Mesenchymal stem cell (in vitro differentiated cells and primary cell): ENCODE data around the gene OTOS.
A peak's percentile ranks its signal among the peaks of the same experiment; 100 is the strongest.

ENCODE experiments used
- DNase-seq: peaks from one replicate; pipeline ENCODE4 v3.0.0-alpha.2; 2013
- H2AFZ ChIP-seq: one replicate; pipeline ENCODE4 v1.6.1; 2013; ENCODE audit warnings: low read depth, mild to moderate bottlenecking, control low read depth, inconsistent platforms, low read length, moderate library complexity
- H2AK5ac ChIP-seq: 2 replicates; pipeline ENCODE4 v1.6.1; 2013; ENCODE audit warnings: low read length, moderate library complexity, mild to moderate bottlenecking, inconsistent platforms; ENCODE audit not compliant: severe bottlenecking
- H2BK120ac ChIP-seq: one replicate; pipeline ENCODE4 v1.6.1; 2013; ENCODE audit warnings: low read depth, mild to moderate bottlenecking, inconsistent platforms, low read length, moderate library complexity
- H2BK12ac ChIP-seq, 2 experiments: one replicate each; pipeline ENCODE4 v1.6.1; 2013; ENCODE audit warnings: inconsistent platforms in 2 of 2, low read length in 2 of 2, mild to moderate bottlenecking in 2 of 2, moderate library complexity in 2 of 2, control low read depth in 1 of 2
- H2BK15ac ChIP-seq: one replicate; pipeline ENCODE4 v1.6.1; 2013; ENCODE audit warnings: mild to moderate bottlenecking, low read depth, inconsistent platforms; ENCODE audit not compliant: poor library complexity, severe bottlenecking
- H2BK5ac ChIP-seq: 2 replicates; pipeline ENCODE4 v1.6.1; 2013; ENCODE audit warnings: low read depth, mild to moderate bottlenecking, low read length, control low read depth, inconsistent platforms; ENCODE audit not compliant: poor library complexity, severe bottlenecking
- H3K14ac ChIP-seq, 2 experiments: one replicate each; pipeline ENCODE4 v1.6.1; 2013; ENCODE audit warnings: inconsistent platforms in 2 of 2, low read length in 2 of 2, control low read depth in 1 of 2, mild to moderate bottlenecking in 1 of 2, moderate library complexity in 1 of 2
- H3K18ac ChIP-seq, 2 experiments: one replicate each; pipeline ENCODE4 v1.6.1; 2013; ENCODE audit warnings: inconsistent platforms in 2 of 2, low read length in 2 of 2, control low read depth in 1 of 2, low read depth in 1 of 2, mild to moderate bottlenecking in 1 of 2
- H3K23ac ChIP-seq, 2 experiments: one replicate each; pipeline ENCODE4 v1.6.1; 2013; ENCODE audit warnings: inconsistent platforms in 2 of 2, low read length in 2 of 2, mild to moderate bottlenecking in 2 of 2, moderate library complexity in 2 of 2, control low read depth in 1 of 2
- H3K27ac ChIP-seq: 2 replicates; pipeline ENCODE4 v1.5.1; 2013; ENCODE audit warnings: mild to moderate bottlenecking, moderate library complexity, low read length, control low read depth, inconsistent platforms; ENCODE audit not compliant: poor library complexity, severe bottlenecking
- H3K27me3 ChIP-seq, 2 experiments: 2 replicates each; pipeline versions ENCODE4 v1.6.1 to v1.7.0; 2013; ENCODE audit warnings: low read length in 2 of 2, mild to moderate bottlenecking in 2 of 2, moderate library complexity in 2 of 2, control low read depth in 1 of 2, inconsistent platforms in 1 of 2; ENCODE audit not compliant: control insufficient read depth in 1 of 2, insufficient read depth in 1 of 2
- H3K36me3 ChIP-seq, 2 experiments: 2 replicates each; pipeline versions ENCODE4 v1.6.1 to v1.7.0; 2013; ENCODE audit warnings: low read length in 2 of 2, control low read depth in 1 of 2, inconsistent platforms in 1 of 2, low read depth in 1 of 2, mild to moderate bottlenecking in 1 of 2; ENCODE audit not compliant: insufficient read depth in 2 of 2, control insufficient read depth in 1 of 2
- H3K4ac ChIP-seq, 2 experiments: one replicate each; pipeline ENCODE4 v1.6.1; 2013; ENCODE audit warnings: inconsistent platforms in 2 of 2, low read length in 2 of 2, mild to moderate bottlenecking in 2 of 2, moderate library complexity in 2 of 2, control low read depth in 1 of 2, low read depth in 1 of 2
- H3K4me1 ChIP-seq: 2 replicates; pipeline ENCODE4 v1.6.1; 2013; ENCODE audit warnings: low read depth, low read length, control low read depth; ENCODE audit not compliant: control insufficient read depth, insufficient read depth
- H3K4me2 ChIP-seq: 2 replicates; pipeline ENCODE4 v1.6.1; 2013; ENCODE audit warnings: low read length, mild to moderate bottlenecking, inconsistent platforms; ENCODE audit not compliant: poor library complexity, severe bottlenecking
- H3K4me3 ChIP-seq, 2 experiments: 2 replicates each; pipeline versions ENCODE4 v1.5.1 to v1.7.0; 2013; ENCODE audit warnings: low read length in 2 of 2, mild to moderate bottlenecking in 2 of 2, control low read depth in 1 of 2, low read depth in 1 of 2; ENCODE audit not compliant: insufficient read depth in 1 of 2
- H3K79me1 ChIP-seq: replicated peaks from 2 replicates; pipeline ENCODE4 v1.6.1; 2013; ENCODE audit warnings: mild to moderate bottlenecking, control low read depth, low read length, inconsistent platforms; ENCODE audit not compliant: poor library complexity, severe bottlenecking
- H3K9ac ChIP-seq: 2 replicates; pipeline ENCODE4 v1.7.0; 2013; ENCODE audit warnings: mild to moderate bottlenecking, low read length, moderate library complexity
- H3K9me3 ChIP-seq: 2 replicates; pipeline ENCODE4 v1.7.0; 2013; ENCODE audit warnings: mild to moderate bottlenecking, low read length; ENCODE audit not compliant: control insufficient read depth
- H4K8ac ChIP-seq: one replicate; pipeline ENCODE4 v1.6.1; 2013; ENCODE audit warnings: inconsistent platforms, mild to moderate bottlenecking, low read length, moderate library complexity
- H4K91ac ChIP-seq: one replicate; pipeline ENCODE4 v1.6.1; 2013; ENCODE audit warnings: mild to moderate bottlenecking, low read length, inconsistent platforms
- WGBS: methylation state at CpG from one replicate; pipeline ENCODE4 v1.1.7; 2013; ENCODE audit warnings: mixed read lengths; 5-methylcytosine and 5-hydroxymethylcytosine counted together

OTOS gene

GRCh38 chr2:240136671-240137292 is 3.7 kb downstream of the OTOS start:
- Histone ChIP-seq H3K27ac (no peak overlapping the region), H2BK12ac (no peak overlapping the region), H3K36me3 (peaks cover 20 to 22% of the 10 kb centered on the region in 2 experiments), H3K79me1 (peaks cover 18% of the 10 kb centered on the region), H3K9ac (peak overlapping the region; percentile 97), H3K18ac (peak overlapping the region; percentile 38 to 54), H3K4me2 (peak overlapping the region; percentile 80), H3K23ac (no peak overlapping the region), H2BK120ac (no peak overlapping the region), H3K9me3 (no peaks in the 10 kb centered on the region), H2AK5ac (no peak overlapping the region), H3K4ac (peak overlapping the region; percentile 19 to 60), H4K91ac (peak overlapping the region; percentile 6), H4K8ac (peak overlapping the region; percentile 88), H2BK15ac (no peak overlapping the region), H3K14ac (no peak overlapping the region), H2AFZ (peak overlapping the region; percentile 68), H3K27me3 (peaks cover 14 to 22% of the 10 kb centered on the region in 2 experiments), H3K4me1 (peaks cover 18% of the 10 kb centered on the region), H2BK5ac (no peak overlapping the region), H3K4me3 (peak overlapping the region; percentile 90 to 97)
- DNase-seq = no peak
- 52% methylated on average over 36 of the region's 36 CpGs for WGBS

- H3K23ac ChIP-seq = peak within 1 kb of the TSS in 1 of 2 experiments; percentile 53
- no peak within 1 kb of the TSS for H3K27ac ChIP-seq
- WGBS = under 1% methylated on average over 79 of the region's 79 CpGs
- peak within 1 kb of the TSS in 1 of 2 experiments; percentile 44 for H3K14ac ChIP-seq
- H3K4ac ChIP-seq = peak within 1 kb of the TSS; percentile 57 to 66
- H2BK5ac ChIP-seq = no peak within 1 kb of the TSS
- H2BK15ac ChIP-seq = peak within 1 kb of the TSS; percentile 20
- H2BK120ac ChIP-seq = no peak within 1 kb of the TSS
- peak within 1 kb of the TSS; percentile 80 for H3K4me2 ChIP-seq
- peaks cover 23% of the 10 kb centered on the region for H3K79me1 ChIP-seq
- H4K91ac ChIP-seq = peak within 1 kb of the TSS; percentile 37
- peaks cover 8 to 16% of the 10 kb centered on the region in 2 experiments for H3K27me3 ChIP-seq
- H2BK12ac ChIP-seq = no peak within 1 kb of the TSS
- H2AK5ac ChIP-seq = peak within 1 kb of the TSS; percentile 4
- peak within 1 kb of the TSS; percentile 92 for H2AFZ ChIP-seq
- peaks cover 27 to 29% of the 10 kb centered on the region in 2 experiments for H3K36me3 ChIP-seq
- H3K9ac ChIP-seq = peak within 1 kb of the TSS; percentile 97
- H3K18ac ChIP-seq = peak within 1 kb of the TSS; percentile 52 to 82
- peaks cover 18% of the 10 kb centered on the region for H3K4me1 ChIP-seq
- H3K4me3 ChIP-seq = peak within 1 kb of the TSS; percentile 90 to 97
- peak; percentile 89 for DNase-seq
- peak within 1 kb of the TSS; percentile 88 for H4K8ac ChIP-seq
- no peaks in the 10 kb centered on the region for H3K9me3 ChIP-seq
These were observed 4.3 kb downstream of the OTOS start, which contains the start of gene COPS9 for GRCh38 chr2:240136013-240136670. Gene COPS9, minus strand, starts transcription at chr2:240136305. Its CDS starts 21 bp downstream, at chr2:240136284.

- WGBS = 2% methylated on average over 17 of the region's 17 CpGs
- H2BK15ac ChIP-seq = no peak overlapping the region
- H3K4ac ChIP-seq = peak overlapping the region; percentile 8 to 66
- H2AK5ac ChIP-seq = no peak overlapping the region
- H3K4me3 ChIP-seq = peak overlapping the region; percentile 90 to 97
- peaks cover 23% of the 10 kb centered on the region for H3K79me1 ChIP-seq
- no peak overlapping the region for H2BK5ac ChIP-seq
- H3K18ac ChIP-seq = peak overlapping the region; percentile 52 to 82
- peak overlapping the region; percentile 77 for H3K4me2 ChIP-seq
- H3K4me1 ChIP-seq = peaks cover 18% of the 10 kb centered on the region
- peaks cover 4 to 11% of the 10 kb centered on the region in 2 experiments for H3K27me3 ChIP-seq
- no peaks in the 10 kb centered on the region for H3K9me3 ChIP-seq
- H3K23ac ChIP-seq = peak overlapping the region in 1 of 2 experiments; percentile 53
- peak overlapping the region; percentile 97 for H3K9ac ChIP-seq
- no peak overlapping the region for H3K27ac ChIP-seq
- H3K36me3 ChIP-seq = peaks cover 32 to 33% of the 10 kb centered on the region in 2 experiments
- peak overlapping the region; percentile 66 for H4K8ac ChIP-seq
- H4K91ac ChIP-seq = no peak overlapping the region
- H2AFZ ChIP-seq = peak overlapping the region; percentile 92
- H3K14ac ChIP-seq = no peak overlapping the region
- no peak for DNase-seq
- H2BK120ac ChIP-seq = no peak overlapping the region
- H2BK12ac ChIP-seq = no peak overlapping the region
These were observed 4.8 kb downstream of the OTOS start for GRCh38 chr2:240135706-240136012.

GRCh38 chr2:240134956-240135520 is 5.4 kb downstream of the OTOS start:
- Histone ChIP-seq H3K27ac (no peak overlapping the region), H3K27me3 (peaks cover 0 to 5% of the 10 kb centered on the region in 2 experiments), H4K91ac (peak overlapping the region; percentile 30), H3K36me3 (peaks cover 38 to 39% of the 10 kb centered on the region in 2 experiments), H2BK120ac (no peak overlapping the region), H3K9me3 (no peaks in the 10 kb centered on the region), H3K79me1 (peaks cover 28% of the 10 kb centered on the region), H3K4me2 (peak overlapping the region; percentile 77), H2BK15ac (no peak overlapping the region), H3K14ac (peak overlapping the region in 1 of 2 experiments; percentile 44), H3K4me3 (peak overlapping the region; percentile 90 to 97), H2AFZ (no peak overlapping the region), H3K23ac (no peak overlapping the region), H2AK5ac (peak overlapping the region; percentile 4), H2BK12ac (no peak overlapping the region), H2BK5ac (no peak overlapping the region), H3K9ac (peak overlapping the region; percentile 97), H3K4me1 (peaks cover 18% of the 10 kb centered on the region), H4K8ac (no peak overlapping the region), H3K4ac (peak overlapping the region in 1 of 2 experiments; percentile 16), H3K18ac (no peak overlapping the region)
- 85% methylated on average over 15 of the region's 15 CpGs for WGBS
- no peak for DNase-seq
